ENCODE data around the gene FAM107A.

GRCh38 chr3:58568572-58569286, 8.5 kb downstream of the FAM107A start:
- no peak for TF ChIP-seq POLR2A (IDR thresholded peaks at IDR 0.05)
- TF ChIP-seq, protein P1, sequence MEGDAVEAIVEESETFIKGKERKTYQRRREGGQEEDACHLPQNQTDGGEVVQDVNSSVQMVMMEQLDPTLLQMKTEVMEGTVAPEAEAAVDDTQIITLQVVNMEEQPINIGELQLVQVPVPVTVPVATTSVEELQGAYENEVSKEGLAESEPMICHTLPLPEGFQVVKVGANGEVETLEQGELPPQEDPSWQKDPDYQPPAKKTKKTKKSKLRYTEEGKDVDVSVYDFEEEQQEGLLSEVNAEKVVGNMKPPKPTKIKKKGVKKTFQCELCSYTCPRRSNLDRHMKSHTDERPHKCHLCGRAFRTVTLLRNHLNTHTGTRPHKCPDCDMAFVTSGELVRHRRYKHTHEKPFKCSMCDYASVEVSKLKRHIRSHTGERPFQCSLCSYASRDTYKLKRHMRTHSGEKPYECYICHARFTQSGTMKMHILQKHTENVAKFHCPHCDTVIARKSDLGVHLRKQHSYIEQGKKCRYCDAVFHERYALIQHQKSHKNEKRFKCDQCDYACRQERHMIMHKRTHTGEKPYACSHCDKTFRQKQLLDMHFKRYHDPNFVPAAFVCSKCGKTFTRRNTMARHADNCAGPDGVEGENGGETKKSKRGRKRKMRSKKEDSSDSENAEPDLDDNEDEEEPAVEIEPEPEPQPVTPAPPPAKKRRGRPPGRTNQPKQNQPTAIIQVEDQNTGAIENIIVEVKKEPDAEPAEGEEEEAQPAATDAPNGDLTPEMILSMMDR (IDR thresholded peaks at IDR 0.05), result peak; percentile 70 to 92 (median 84)
